GM18517 (cell line): ENCODE results near the gene LILRA6.
"Not testable (repeated sequence)": the region's sequence is repeated elsewhere in the genome, so short reads cannot be mapped to it uniquely, and the experiment has no call there.

Experiments used
- ATAC-seq: cut with Tn5 transposase; IDR thresholded peaks from one replicate; pipeline ENCODE4 v1.9.1; 2021; ENCODE audit warnings: mild to moderate bottlenecking, moderate library complexity; ENCODE audit not compliant: unreplicated experiment

The LILRA6 gene

GRCh38 chr19:54233941-54234340, 8.6 kb downstream of the LILRA6 start:
- no peak for ATAC-seq

- no peak for ATAC-seq
These were observed 11.3 kb downstream of the LILRA6 start for GRCh38 chr19:54231077-54231931.

- ATAC-seq = no peak
These were observed 12.6 kb downstream of the LILRA6 start for GRCh38 chr19:54230031-54230430.

GRCh38 chr19:54229146-54229545, 13.4 kb downstream of the LILRA6 start:
- ATAC-seq = no peak

- ATAC-seq = not testable (repeated sequence)
These were observed 18.0 kb downstream of the LILRA6 start for GRCh38 chr19:54224619-54225018.

GRCh38 chr19:54223937-54224281, 18.7 kb downstream of the LILRA6 start:
- not testable (repeated sequence) for ATAC-seq

GRCh38 chr19:54223277-54223936, 19.2 kb downstream of the LILRA6 start:
- ATAC-seq = not testable (repeated sequence)

- not testable (repeated sequence) for ATAC-seq
These were observed 19.9 kb downstream of the LILRA6 start, which contains the start of gene LILRB3 for GRCh38 chr19:54222474-54223276. LILRB3 (minus strand) TSS chr19:54223007; CDS start chr19:54222976, 31 bp downstream.

GRCh38 chr19:54221947-54222346, 20.6 kb downstream of the LILRA6 start:
- ATAC-seq = not testable (repeated sequence)

- ATAC-seq = not testable (repeated sequence)
These were observed 22.9 kb downstream of the LILRA6 start for GRCh38 chr19:54219702-54220101.

GRCh38 chr19:54218960-54219661, 23.5 kb downstream of the LILRA6 start:
- ATAC-seq = no peak

GRCh38 chr19:54218259-54218658, 24.3 kb downstream of the LILRA6 start:
- ATAC-seq = no peak

- ATAC-seq = not testable (repeated sequence)
These were observed 24.9 kb downstream of the LILRA6 start for GRCh38 chr19:54217517-54218247.

GRCh38 chr19:54216869-54217268, 25.7 kb downstream of the LILRA6 start:
- no peak for ATAC-seq

- ATAC-seq = not testable (repeated sequence)
These were observed 27.9 kb downstream of the LILRA6 start for GRCh38 chr19:54214734-54215133.

- not testable (repeated sequence) for ATAC-seq
These were observed 28.4 kb downstream of the LILRA6 start for GRCh38 chr19:54214217-54214616.

- ATAC-seq = no peak
These were observed 31.4 kb downstream of the LILRA6 start for GRCh38 chr19:54211235-54211634.

- ATAC-seq = no peak
These were observed 32.6 kb downstream of the LILRA6 start for GRCh38 chr19:54209811-54210494.

GRCh38 chr19:54209058-54209810, 33.4 kb downstream of the LILRA6 start:
- no peak for ATAC-seq
